Stimulated activated naive B cell treated with anti-CD40 and anti-IgM and Interleukin-4, amounts not matched to agents 10 μg/mL and 1 μg/mL and 100 μg/mL, for 72 hours (primary cell): ENCODE measurements around the gene TSPAN14.

ENCODE experiments used
- ATAC-seq, 2 donors: fragments of 150-1000 bp; cut with Tn5 transposase; replicated peaks; 2 replicates each; pipeline ENCODE4 v1.10.0; 2021; ENCODE audit warnings: moderate library complexity in 1 of 2
- DNase-seq: peaks from one replicate; pipeline ENCODE4 v3.0.0; 2021
- H3K27ac Mint-ChIP-seq: one replicate; pipeline ENCODE4 v1.8.0; 2022; ENCODE audit warnings: mild to moderate bottlenecking, mixed read lengths
- H3K27me3 Mint-ChIP-seq, 2 donors: one replicate each; pipeline ENCODE4 v1.8.0; 2022; ENCODE audit warnings: mixed read lengths in 2 of 2
- H3K36me3 Mint-ChIP-seq, 2 donors: one replicate each; pipeline ENCODE4 v1.8.0; 2022; ENCODE audit warnings: mixed read lengths in 2 of 2, mild to moderate bottlenecking in 1 of 2
- H3K4me1 Mint-ChIP-seq, 2 donors: one replicate each; pipeline ENCODE4 v1.8.0; 2022; ENCODE audit warnings: mixed read lengths in 2 of 2, mild to moderate bottlenecking in 1 of 2
- H3K4me3 Mint-ChIP-seq, 2 donors: one replicate each; pipeline ENCODE4 v1.8.0; 2022; ENCODE audit warnings: mild to moderate bottlenecking in 2 of 2, mixed read lengths in 2 of 2, moderate library complexity in 1 of 2
- H3K9me3 Mint-ChIP-seq, 2 donors: one replicate each; pipeline ENCODE4 v1.8.0; 2022; ENCODE audit warnings: mixed read lengths in 2 of 2, mild to moderate bottlenecking in 1 of 2

TSPAN14 gene

GRCh38 chr10:80464557-80465450, 10.7 kb downstream of the TSPAN14 start:
- H3K27me3 Mint-ChIP-seq = no peaks in the 10 kb centered on the region
- H3K36me3 Mint-ChIP-seq = peaks cover 5 to 12% of the 10 kb centered on the region in 2 donors
- no peaks in the 10 kb centered on the region for H3K9me3 Mint-ChIP-seq
- H3K4me3 Mint-ChIP-seq = peak overlapping the region in 1 of 2 donors; percentile 46
- DNase-seq (no peak), ATAC-seq (no peak)
- H3K4me1 Mint-ChIP-seq = peaks cover 66 to 95% of the 10 kb centered on the region in 2 donors
- H3K27ac Mint-ChIP-seq = peak overlapping the region; percentile 88

- DNase-seq = no peak
- Mint-ChIP-seq H3K4me3 (peak overlapping the region in 1 of 2 donors; percentile 46), H3K9me3 (no peaks in the 10 kb centered on the region), H3K36me3 (peaks cover 5 to 12% of the 10 kb centered on the region in 2 donors), H3K27me3 (no peaks in the 10 kb centered on the region), H3K27ac (peak overlapping the region; percentile 71), H3K4me1 (peaks cover 60 to 89% of the 10 kb centered on the region in 2 donors)
- no peak for ATAC-seq
Observed at GRCh38 chr10:80465451-80465835, 11.3 kb downstream of the TSPAN14 start.

- peaks cover 9 to 15% of the 10 kb centered on the region in 2 donors for H3K36me3 Mint-ChIP-seq
- peak overlapping the region; percentile 68 for H3K27ac Mint-ChIP-seq
- ATAC-seq (peak; percentile 41 to 64), DNase-seq (no peak)
- H3K27me3 Mint-ChIP-seq = no peaks in the 10 kb centered on the region
- peaks cover 59 to 86% of the 10 kb centered on the region in 2 donors for H3K4me1 Mint-ChIP-seq
- H3K4me3 Mint-ChIP-seq = peak overlapping the region; percentile 37 to 44
- H3K9me3 Mint-ChIP-seq = no peaks in the 10 kb centered on the region
Observed at GRCh38 chr10:80465839-80466590, 11.9 kb downstream of the TSPAN14 start.

GRCh38 chr10:80466724-80467326, 12.7 kb downstream of the TSPAN14 start:
- DNase-seq (no peak), ATAC-seq (no peak)
- Mint-ChIP-seq H3K4me3 (no peak overlapping the region), H3K9me3 (no peaks in the 10 kb centered on the region), H3K4me1 (peaks cover 59 to 86% of the 10 kb centered on the region in 2 donors), H3K27me3 (no peaks in the 10 kb centered on the region), H3K36me3 (peaks cover 10 to 12% of the 10 kb centered on the region in 2 donors), H3K27ac (peak overlapping the region; percentile 42)

GRCh38 chr10:80468002-80468401, 13.9 kb downstream of the TSPAN14 start:
- DNase-seq = no peak

GRCh38 chr10:80468806-80469421, 14.8 kb downstream of the TSPAN14 start:
- H3K9me3 Mint-ChIP-seq = no peaks in the 10 kb centered on the region
- DNase-seq = no peak
- H3K27me3 Mint-ChIP-seq = no peaks in the 10 kb centered on the region
- peaks cover 58 to 81% of the 10 kb centered on the region in 2 donors for H3K4me1 Mint-ChIP-seq
- no peak overlapping the region for H3K27ac Mint-ChIP-seq
- no peak for ATAC-seq
- H3K36me3 Mint-ChIP-seq = peaks cover 10 to 15% of the 10 kb centered on the region in 2 donors
- H3K4me3 Mint-ChIP-seq = no peak overlapping the region

More at GRCh38 chr10:80468002-80468401, 13.9 kb downstream of the TSPAN14 start:
- ATAC-seq = peak; percentile 44 to 73
- Mint-ChIP-seq H3K27ac (no peak overlapping the region), H3K27me3 (no peaks in the 10 kb centered on the region), H3K4me3 (peak overlapping the region; percentile 58 to 78), H3K36me3 (peaks cover 10 to 12% of the 10 kb centered on the region in 2 donors), H3K4me1 (peaks cover 61 to 86% of the 10 kb centered on the region in 2 donors), H3K9me3 (no peaks in the 10 kb centered on the region)

- H3K36me3 Mint-ChIP-seq = peaks cover 13 to 25% of the 10 kb centered on the region in 2 donors
- H3K4me3 Mint-ChIP-seq = no peak overlapping the region
- DNase-seq (no peak), ATAC-seq (no peak)
- H3K4me1 Mint-ChIP-seq = peaks cover 57 to 80% of the 10 kb centered on the region in 2 donors
- H3K27me3 Mint-ChIP-seq = no peaks in the 10 kb centered on the region
- no peak overlapping the region for H3K27ac Mint-ChIP-seq
- no peaks in the 10 kb centered on the region for H3K9me3 Mint-ChIP-seq
Observed at GRCh38 chr10:80470266-80470665, 16.2 kb downstream of the TSPAN14 start.

GRCh38 chr10:80471001-80471400, 16.9 kb downstream of the TSPAN14 start:
- DNase-seq = no peak
- H3K4me1 Mint-ChIP-seq = peaks cover 52 to 73% of the 10 kb centered on the region in 2 donors
- peaks cover 13 to 25% of the 10 kb centered on the region in 2 donors for H3K36me3 Mint-ChIP-seq
- no peaks in the 10 kb centered on the region for H3K27me3 Mint-ChIP-seq
- H3K9me3 Mint-ChIP-seq = no peaks in the 10 kb centered on the region
- peak overlapping the region; percentile 73 for H3K27ac Mint-ChIP-seq
- no peak for ATAC-seq
- H3K4me3 Mint-ChIP-seq = no peak overlapping the region

GRCh38 chr10:80471715-80472233, 17.7 kb downstream of the TSPAN14 start:
- peak; percentile 39 for DNase-seq
- Mint-ChIP-seq H3K36me3 (peaks cover 13 to 27% of the 10 kb centered on the region in 2 donors), H3K9me3 (no peaks in the 10 kb centered on the region), H3K4me3 (no peak overlapping the region), H3K27ac (peak overlapping the region; percentile 86), H3K4me1 (peaks cover 47 to 65% of the 10 kb centered on the region in 2 donors), H3K27me3 (no peaks in the 10 kb centered on the region)
- peak; percentile 44 to 55 for ATAC-seq

GRCh38 chr10:80472234-80473095, 18.4 kb downstream of the TSPAN14 start:
- DNase-seq = no peak
- H3K4me3 Mint-ChIP-seq = no peak overlapping the region

GRCh38 chr10:80473096-80473657, 19.1 kb downstream of the TSPAN14 start:
- DNase-seq = no peak
- peaks cover 5 to 7% of the 10 kb centered on the region in 2 donors for H3K9me3 Mint-ChIP-seq
- H3K4me3 Mint-ChIP-seq = no peak overlapping the region
- H3K4me1 Mint-ChIP-seq = peaks cover 45 to 59% of the 10 kb centered on the region in 2 donors
- peaks cover 23 to 40% of the 10 kb centered on the region in 2 donors for H3K36me3 Mint-ChIP-seq
- no peak for ATAC-seq
- H3K27me3 Mint-ChIP-seq = no peaks in the 10 kb centered on the region
- peak overlapping the region; percentile 86 for H3K27ac Mint-ChIP-seq

More at GRCh38 chr10:80472234-80473095, 18.4 kb downstream of the TSPAN14 start:
- Mint-ChIP-seq H3K27me3 (no peaks in the 10 kb centered on the region), H3K27ac (peak overlapping the region; percentile 86), H3K4me1 (peaks cover 47 to 66% of the 10 kb centered on the region in 2 donors), H3K9me3 (peaks cover 0 to 2% of the 10 kb centered on the region in 2 donors), H3K36me3 (peaks cover 19 to 34% of the 10 kb centered on the region in 2 donors)
- peak; percentile 84 to 91 for ATAC-seq

GRCh38 chr10:80473692-80474596, 19.8 kb downstream of the TSPAN14 start:
- H3K4me3 Mint-ChIP-seq = no peak overlapping the region
- ATAC-seq = no peak

More at GRCh38 chr10:80473692-80474596, 19.8 kb downstream of the TSPAN14 start:
- H3K27ac Mint-ChIP-seq = peak overlapping the region; percentile 75
- peaks cover 42 to 52% of the 10 kb centered on the region in 2 donors for H3K4me1 Mint-ChIP-seq
- no peak for DNase-seq
- no peaks in the 10 kb centered on the region for H3K27me3 Mint-ChIP-seq
- peaks cover 27 to 44% of the 10 kb centered on the region in 2 donors for H3K36me3 Mint-ChIP-seq
- H3K9me3 Mint-ChIP-seq = peaks cover 6 to 7% of the 10 kb centered on the region in 2 donors
